Suppressor macrophage treated with lipopolysaccharide for 4 hours (primary cell): ENCODE data around the gene RALGPS1.

ENCODE experiments used
- DNase-seq: peaks from one replicate; pipeline ENCODE4 v3.0.0-alpha.2; 2020

The RALGPS1 gene

GRCh38 chr9:126907058-126907457 lies 7.5 kb upstream of the RALGPS1 start:
- no peak for DNase-seq

GRCh38 chr9:126915281-126915816 lies 767 bp downstream of the RALGPS1 start:
- DNase-seq, result no peak

DNA sequence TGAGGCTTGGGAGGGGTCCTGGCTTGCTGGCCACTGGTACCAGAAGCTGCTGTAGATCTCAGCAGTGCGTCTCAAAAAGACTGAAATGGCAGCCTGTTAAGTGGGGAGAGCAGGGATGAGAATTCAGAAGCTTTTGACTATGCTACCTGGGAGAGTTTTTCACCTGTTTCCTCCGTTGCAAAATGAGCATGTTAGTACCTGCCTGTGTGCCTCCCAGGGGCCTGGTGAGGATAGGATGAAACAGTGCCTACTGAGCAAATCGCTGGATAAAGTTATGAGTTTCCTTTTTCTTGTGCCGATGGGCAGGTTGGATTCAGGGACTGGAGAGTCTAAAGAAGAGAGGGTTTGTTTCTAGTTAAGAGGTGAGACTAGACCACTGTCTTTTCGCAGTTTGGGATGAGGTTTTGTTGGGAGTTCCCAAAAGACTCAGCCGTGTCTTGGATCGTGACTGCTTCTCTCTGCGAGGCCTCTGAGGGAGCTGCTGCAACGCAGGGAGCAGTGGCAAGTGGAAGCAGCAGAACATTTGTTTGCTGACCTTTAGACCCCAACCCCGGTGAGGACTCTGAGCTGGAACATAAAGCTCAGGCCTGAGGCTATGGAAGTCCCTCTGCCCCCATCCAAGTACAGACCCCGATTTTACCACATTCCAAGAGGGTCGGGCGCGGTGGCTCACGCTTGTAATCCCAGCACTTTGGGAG lies 1.4 kb downstream of the RALGPS1 start:
- DNase-seq, result no peak

- no peak for DNase-seq
Observed at GRCh38 chr9:126916909-126917308, 2.3 kb downstream of the RALGPS1 start.

GRCh38 chr9:126919193-126919592 lies 4.6 kb downstream of the RALGPS1 start:
- no peak for DNase-seq

- DNase-seq, result no peak
Observed at GRCh38 chr9:126925876-126926275, 11.3 kb downstream of the RALGPS1 start.

DNA sequence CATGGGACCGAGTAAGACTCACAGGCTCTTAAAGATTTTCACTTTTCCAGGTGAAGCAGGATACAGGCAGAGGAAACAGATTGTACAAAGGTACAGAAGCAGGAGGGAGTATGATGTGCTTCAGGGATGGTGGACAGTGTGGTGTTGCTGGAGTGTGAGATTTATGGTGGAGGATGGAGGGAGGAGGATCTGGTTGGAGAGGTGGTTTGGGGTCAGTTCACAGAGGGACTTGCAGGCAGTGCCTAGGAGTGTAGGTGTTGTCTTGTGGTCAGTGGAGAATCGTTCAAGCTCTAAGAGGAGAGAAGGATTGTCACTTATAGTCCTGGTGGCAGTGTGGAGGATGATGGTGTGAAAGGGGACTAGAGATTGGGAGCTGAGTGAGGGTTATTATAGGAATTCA lies 11.8 kb downstream of the RALGPS1 start:
- DNase-seq, result no peak

- no peak for DNase-seq
Observed at GRCh38 chr9:126927419-126927818, 12.8 kb downstream of the RALGPS1 start.

DNA sequence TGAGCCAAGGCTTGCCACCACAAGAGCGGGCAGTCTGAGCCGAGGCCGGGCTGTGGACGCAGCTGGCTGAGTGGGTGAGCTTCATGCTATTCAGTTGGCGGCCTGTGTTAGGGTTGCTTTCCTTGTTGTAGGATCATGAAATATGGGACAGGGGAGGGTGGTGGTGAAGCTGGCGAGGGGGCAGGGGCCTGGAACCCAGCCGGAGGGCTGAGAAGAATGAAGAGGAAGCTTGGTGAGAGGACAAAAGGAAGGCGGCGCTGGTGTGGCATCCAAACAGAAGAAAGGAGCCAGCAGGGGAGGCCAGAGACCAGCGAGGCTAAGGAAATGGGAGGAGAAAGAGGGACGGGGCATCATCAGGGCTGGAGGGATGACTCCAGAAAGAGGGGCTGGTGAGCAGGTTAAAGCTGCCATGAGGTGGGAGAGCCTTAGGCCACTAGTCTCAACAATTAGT lies 18.3 kb downstream of the RALGPS1 start:
- no peak for DNase-seq

DNA sequence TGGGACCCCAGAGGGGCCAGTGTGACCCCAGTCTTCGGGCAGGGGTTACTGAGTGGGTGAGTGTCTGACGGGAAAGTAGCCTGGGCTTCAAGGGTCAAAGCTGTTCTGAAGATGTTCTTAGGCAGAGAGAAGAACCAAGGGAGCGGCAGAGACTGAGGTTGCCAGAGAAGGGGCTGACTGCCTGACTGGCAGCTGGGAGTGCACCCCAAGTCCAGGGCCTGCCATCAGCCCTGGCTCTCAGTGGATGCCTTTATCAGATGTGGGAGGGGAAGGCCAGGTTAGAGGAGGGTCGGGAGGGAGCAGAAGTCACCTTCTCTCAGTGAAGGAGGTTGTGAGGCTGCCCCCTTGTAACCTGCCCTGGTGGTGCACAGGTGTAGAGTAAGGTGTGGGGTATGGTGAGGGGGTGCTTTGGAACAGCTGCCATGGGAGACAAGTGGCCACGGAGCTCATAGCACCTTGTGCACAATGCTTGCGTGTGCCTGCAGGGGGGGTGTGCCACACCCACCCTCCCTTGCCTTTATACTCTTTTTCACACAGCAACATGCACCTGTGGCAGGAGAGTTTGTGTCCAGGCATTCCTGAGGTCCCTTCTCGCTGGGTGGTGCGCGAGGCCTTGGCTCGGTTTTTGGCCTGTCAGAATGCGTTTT lies 18.9 kb downstream of the RALGPS1 start:
- no peak for DNase-seq

GRCh38 chr9:126934441-126934840 lies 19.9 kb downstream of the RALGPS1 start:
- no peak for DNase-seq

DNA sequence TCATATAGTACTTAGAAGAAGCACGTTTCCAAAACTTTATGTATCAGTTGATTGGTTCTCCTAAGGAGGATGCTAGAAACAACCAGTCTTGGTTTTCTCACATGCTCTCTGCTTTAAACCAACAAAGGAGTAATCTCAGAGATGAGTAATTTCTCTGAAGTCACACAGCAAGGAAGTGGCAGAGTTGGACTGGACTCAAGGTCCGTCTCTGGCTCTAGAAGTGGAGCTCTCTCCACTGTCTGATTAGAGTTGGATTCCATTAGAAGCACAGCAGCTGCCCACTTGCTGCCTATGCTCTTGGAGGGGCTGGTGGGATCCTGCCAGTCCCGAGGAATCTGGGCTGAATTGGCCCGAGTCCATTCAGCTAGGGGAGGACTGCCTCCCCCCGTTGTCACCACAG lies 21.0 kb downstream of the RALGPS1 start:
- no peak for DNase-seq

- no peak for DNase-seq
Observed at GRCh38 chr9:126937444-126937843, 22.9 kb downstream of the RALGPS1 start.

GRCh38 chr9:126938327-126938726 lies 23.7 kb downstream of the RALGPS1 start:
- no peak for DNase-seq

DNA sequence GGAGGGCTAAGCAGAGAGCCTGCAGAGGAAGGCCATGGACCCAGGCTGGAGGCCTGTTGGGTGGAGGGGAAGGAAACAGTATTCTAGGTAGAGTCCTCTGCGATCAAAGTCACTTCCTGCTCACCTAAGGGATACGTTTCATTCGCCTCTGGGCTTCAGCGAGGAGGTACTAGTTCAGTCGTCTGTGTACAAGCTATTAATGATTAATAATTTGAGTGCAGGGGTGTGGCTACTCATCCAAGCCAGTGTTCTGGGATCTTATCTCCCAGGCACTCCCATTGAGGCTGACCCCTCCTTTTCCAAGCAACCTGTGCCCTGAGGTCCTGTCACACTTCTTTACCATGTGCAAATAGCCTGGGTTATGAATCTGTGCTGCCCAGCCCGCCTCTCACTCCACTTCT lies 25.2 kb downstream of the RALGPS1 start:
- no peak for DNase-seq

GRCh38 chr9:126942399-126942798 lies 27.8 kb downstream of the RALGPS1 start:
- no peak for DNase-seq

DNA sequence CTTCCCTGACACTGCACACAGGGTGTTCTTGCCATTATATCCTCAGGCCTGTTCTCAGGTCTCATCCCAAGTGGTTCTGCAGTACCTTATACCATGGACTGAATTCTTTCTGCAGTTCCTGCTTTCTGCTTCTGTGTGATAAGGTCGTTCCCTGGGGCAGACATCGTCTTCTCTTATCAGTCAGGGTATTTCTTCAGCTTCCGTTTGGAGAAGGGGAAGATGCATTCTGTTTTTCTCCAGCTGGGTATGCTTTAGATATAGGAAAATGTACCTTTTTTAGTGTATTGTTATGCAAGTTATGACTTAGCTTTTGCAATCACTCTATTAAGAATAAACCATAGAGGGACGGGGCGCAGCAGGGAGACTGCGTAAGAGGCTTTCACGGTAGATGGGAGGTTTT lies 31.1 kb downstream of the RALGPS1 start:
- no peak for DNase-seq

GRCh38 chr9:126947529-126947928 lies 32.9 kb downstream of the RALGPS1 start:
- no peak for DNase-seq

- no peak for DNase-seq
Observed at GRCh38 chr9:126952205-126952977, 37.8 kb downstream of the RALGPS1 start.

GRCh38 chr9:126953041-126953809 lies 38.6 kb downstream of the RALGPS1 start:
- DNase-seq, result no peak

DNA sequence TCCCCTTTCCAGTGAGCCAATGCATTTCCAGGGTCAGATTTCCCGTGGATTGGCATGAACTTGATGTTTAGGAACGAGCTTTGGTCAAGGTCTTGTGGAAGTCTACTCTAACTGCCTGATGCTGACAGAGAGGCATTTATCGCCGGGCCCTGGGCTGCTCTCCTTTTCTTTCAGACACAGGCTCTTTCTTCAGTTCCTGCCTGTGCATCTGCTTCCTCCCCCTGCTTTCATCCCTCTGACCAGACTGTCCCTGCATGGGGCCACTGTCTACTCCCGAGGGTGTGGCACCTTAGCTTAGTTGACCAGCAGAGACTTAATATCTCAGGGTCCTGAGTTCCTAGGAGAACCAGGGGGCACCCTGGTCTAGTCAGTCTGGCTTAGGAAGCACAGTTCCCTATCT lies 41.2 kb downstream of the RALGPS1 start:
- no peak for DNase-seq

- DNase-seq, result no peak
Observed at GRCh38 chr9:126956917-126957686, 42.5 kb downstream of the RALGPS1 start.
